ENCODE results near the gene BHMT.

Gene BHMT

GRCh38 chr5:79081779-79082178 is 29.8 kb upstream of the BHMT start:
- no peaks in the 10 kb centered on the region for H3K4me1 ChIP-seq (ENCODE audit: insufficient read depth, low read length)
- no peak for ATAC-seq (ENCODE audit: insufficient read depth, low read depth)
- no peaks in the 10 kb centered on the region for H3K36me3 ChIP-seq (ENCODE audit: insufficient read depth, low read length)
- H3K9ac ChIP-seq (ENCODE audit: low read depth, low read length), result no peak overlapping the region
- H3K4me3 ChIP-seq (ENCODE audit: low read depth in 1 of 2, low read length in 2 of 2), result no peak overlapping the region
- no peak for DNase-seq
- H3K27ac ChIP-seq (ENCODE audit: low read length), result no peak overlapping the region
- H3K27me3 ChIP-seq (ENCODE audit: insufficient read depth, low read length, poor library complexity), result no peaks in the 10 kb centered on the region
- no peak overlapping the region for H2AFZ ChIP-seq (ENCODE audit: low read depth, low read length)
- no peak overlapping the region for H3K4me2 ChIP-seq (ENCODE audit: insufficient read depth, low read length)
- no peaks in the 10 kb centered on the region for H4K20me1 ChIP-seq (ENCODE audit: insufficient read depth, low read length)
- H3K9me3 ChIP-seq (ENCODE audit: insufficient read depth, low read length, severe bottlenecking), result no peaks in the 10 kb centered on the region
- no peaks in the 10 kb centered on the region for H3K79me2 ChIP-seq (ENCODE audit: insufficient read depth, low read length)
- TF ChIP-seq EZH2 (IDR thresholded peaks at IDR 0.05; ENCODE audit: borderline replicate concordance, low read depth, low read length, severe bottlenecking) (no peak), CTCF (IDR thresholded peaks at IDR 0.05; ENCODE audit: borderline replicate concordance, extremely low read depth, low read length, poor library complexity, severe bottlenecking) (no peak)

DNA sequence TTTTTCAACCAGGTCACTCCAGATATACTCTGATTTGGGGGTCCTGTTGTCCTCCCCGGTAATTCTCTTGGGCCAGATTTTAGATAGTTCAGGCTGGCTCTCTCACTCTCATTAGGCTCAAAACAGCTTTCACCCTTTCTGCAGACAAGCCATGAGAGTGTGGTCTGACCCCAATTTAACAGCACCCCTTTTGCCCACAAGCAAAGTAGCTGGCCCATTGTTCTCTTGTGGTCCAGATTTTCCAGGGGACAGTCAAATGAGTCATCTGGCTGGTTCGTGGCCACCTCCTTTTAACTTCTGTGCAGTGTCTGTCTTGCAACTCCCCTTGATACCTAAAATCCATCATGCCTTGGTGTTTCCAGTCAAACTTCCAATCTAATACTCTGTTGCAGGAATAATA is 25.5 kb upstream of the BHMT start:
- no peak overlapping the region for H3K27ac ChIP-seq (ENCODE audit: low read length)
- no peak overlapping the region for H2AFZ ChIP-seq (ENCODE audit: low read depth, low read length)
- no peaks in the 10 kb centered on the region for H3K9me3 ChIP-seq (ENCODE audit: insufficient read depth, low read length, severe bottlenecking)
- H3K9ac ChIP-seq (ENCODE audit: low read depth, low read length), result no peak overlapping the region
- H3K36me3 ChIP-seq (ENCODE audit: insufficient read depth, low read length), result no peaks in the 10 kb centered on the region
- no peak for DNase-seq
- TF ChIP-seq EZH2 (IDR thresholded peaks at IDR 0.05; ENCODE audit: borderline replicate concordance, low read depth, low read length, severe bottlenecking), result no peak
- no peak for TF ChIP-seq CTCF (IDR thresholded peaks at IDR 0.05; ENCODE audit: borderline replicate concordance, extremely low read depth, low read length, poor library complexity, severe bottlenecking)
- no peak overlapping the region for H3K4me3 ChIP-seq (ENCODE audit: low read depth in 1 of 2, low read length in 2 of 2)
- no peaks in the 10 kb centered on the region for H4K20me1 ChIP-seq (ENCODE audit: insufficient read depth, low read length)
- no peak for ATAC-seq (ENCODE audit: insufficient read depth, low read depth)
- H3K27me3 ChIP-seq (ENCODE audit: insufficient read depth, low read length, poor library complexity), result no peaks in the 10 kb centered on the region
- no peak overlapping the region for H3K4me2 ChIP-seq (ENCODE audit: insufficient read depth, low read length)
- no peaks in the 10 kb centered on the region for H3K4me1 ChIP-seq (ENCODE audit: insufficient read depth, low read length)
- H3K79me2 ChIP-seq (ENCODE audit: insufficient read depth, low read length), result no peaks in the 10 kb centered on the region

GRCh38 chr5:79088507-79088906 is 23.1 kb upstream of the BHMT start:
- Histone ChIP-seq H3K79me2 (ENCODE audit: insufficient read depth, low read length) (no peaks in the 10 kb centered on the region), H3K4me1 (ENCODE audit: insufficient read depth, low read length) (no peaks in the 10 kb centered on the region), H3K4me2 (ENCODE audit: insufficient read depth, low read length) (no peak overlapping the region), H4K20me1 (ENCODE audit: insufficient read depth, low read length) (no peaks in the 10 kb centered on the region; the same call in 1 of the 2 replicates), H3K4me3 (ENCODE audit: low read depth in 1 of 2, low read length in 2 of 2) (no peak overlapping the region), H3K36me3 (ENCODE audit: insufficient read depth, low read length) (no peaks in the 10 kb centered on the region), H3K27ac (ENCODE audit: low read length) (no peak overlapping the region), H3K27me3 (ENCODE audit: insufficient read depth, low read length, poor library complexity) (no peaks in the 10 kb centered on the region), H3K9me3 (ENCODE audit: insufficient read depth, low read length, severe bottlenecking) (no peaks in the 10 kb centered on the region), H2AFZ (ENCODE audit: low read depth, low read length) (no peak overlapping the region), H3K9ac (ENCODE audit: low read depth, low read length) (no peak overlapping the region)
- ATAC-seq (ENCODE audit: insufficient read depth, low read depth) (peak; percentile 52; the same call in 2 of the 3 replicates), DNase-seq (peak; percentile 7)
- TF ChIP-seq CTCF (IDR thresholded peaks at IDR 0.05; ENCODE audit: borderline replicate concordance, extremely low read depth, low read length, poor library complexity, severe bottlenecking), result no peak
- TF ChIP-seq EZH2 (IDR thresholded peaks at IDR 0.05; ENCODE audit: borderline replicate concordance, low read depth, low read length, severe bottlenecking), result no peak

- ATAC-seq (ENCODE audit: insufficient read depth, low read depth) (no peak), DNase-seq (no peak)
- H3K9ac ChIP-seq (ENCODE audit: low read depth, low read length), result no peak overlapping the region
- no peak overlapping the region for H2AFZ ChIP-seq (ENCODE audit: low read depth, low read length)
- no peaks in the 10 kb centered on the region for H3K9me3 ChIP-seq (ENCODE audit: insufficient read depth, low read length, severe bottlenecking)
- H3K4me1 ChIP-seq (ENCODE audit: insufficient read depth, low read length), result no peaks in the 10 kb centered on the region
- no peak overlapping the region for H3K4me2 ChIP-seq (ENCODE audit: insufficient read depth, low read length)
- H3K36me3 ChIP-seq (ENCODE audit: insufficient read depth, low read length), result no peaks in the 10 kb centered on the region
- TF ChIP-seq CTCF (IDR thresholded peaks at IDR 0.05; ENCODE audit: borderline replicate concordance, extremely low read depth, low read length, poor library complexity, severe bottlenecking) (no peak), EZH2 (IDR thresholded peaks at IDR 0.05; ENCODE audit: borderline replicate concordance, low read depth, low read length, severe bottlenecking) (no peak)
- H4K20me1 ChIP-seq (ENCODE audit: insufficient read depth, low read length), result no peaks in the 10 kb centered on the region; the same call in 1 of the 2 replicates
- H3K79me2 ChIP-seq (ENCODE audit: insufficient read depth, low read length), result no peaks in the 10 kb centered on the region
- peaks cover 3% of the 10 kb centered on the region for H3K27me3 ChIP-seq (ENCODE audit: insufficient read depth, low read length, poor library complexity)
- H3K4me3 ChIP-seq (ENCODE audit: low read depth in 1 of 2, low read length in 2 of 2), result no peak overlapping the region
- H3K27ac ChIP-seq (ENCODE audit: low read length), result no peak overlapping the region
Measured at GRCh38 chr5:79091064-79091463, 20.5 kb upstream of the BHMT start.
